ENCODE data around the gene USP40.

GRCh38 chr2:233489666-233490065 is 76.9 kb downstream of the USP40 start:
- TF ChIP-seq POLR2A (IDR thresholded peaks at IDR 0.05) (no peak), CTCF (IDR thresholded peaks at IDR 0.05) (no peak)
